Fibroblast of skin of right biceps (primary cell): ENCODE measurements around the gene OR5AS1.
"Not testable (repeated sequence)": the region's sequence is repeated elsewhere in the genome, so short reads cannot be mapped to it uniquely, and the experiment has no call there.

Experiments used
- DNase-seq: peaks from one replicate; pipeline ENCODE4 v3.0.0-alpha.2; 2013

Gene OR5AS1

DNA sequence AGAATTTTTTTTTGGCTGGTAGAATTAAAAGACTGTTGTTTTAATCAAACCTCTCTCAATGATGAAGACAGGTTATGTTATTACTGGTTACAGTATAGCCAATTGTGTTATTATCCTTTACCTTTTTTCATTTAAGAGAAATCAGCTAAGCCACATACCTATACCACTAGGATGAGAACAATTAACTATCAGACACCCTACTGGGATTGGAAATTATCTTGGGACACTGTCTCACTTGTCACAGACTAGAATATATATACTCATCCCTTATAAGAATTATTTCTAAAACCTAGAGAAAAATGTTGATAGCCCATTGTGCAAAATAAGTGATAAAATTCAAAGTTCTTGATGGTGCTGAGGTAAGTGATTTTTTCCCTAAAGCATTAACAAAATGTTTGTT, at the start of gene OR5AS1:
Gene OR5AS1, plus strand, starts transcription at position 301 of the 400 bp plus-strand sequence. CDS start 2,765 bp downstream, outside the sequence.
- DNase-seq = no peak

DNA sequence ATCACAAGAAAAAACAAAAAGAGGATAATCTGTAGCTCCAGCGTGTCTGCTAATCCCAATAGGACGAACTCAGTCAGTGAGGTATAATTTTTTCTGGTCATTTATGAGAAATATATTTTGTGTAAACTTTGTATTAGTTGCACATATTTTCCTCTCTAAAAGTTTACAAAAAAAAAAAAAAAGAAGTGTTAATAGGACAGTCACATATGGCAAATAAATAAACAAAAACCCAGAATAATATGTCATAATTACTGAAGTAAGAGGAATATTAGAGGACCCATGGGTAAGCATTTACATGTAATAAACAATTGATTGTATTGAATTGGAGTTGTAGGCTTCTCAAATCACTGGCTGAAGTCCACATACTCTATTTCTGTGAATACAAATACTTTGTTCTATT, 32.9 kb upstream of the OR5AS1 start, which contains the start of gene OR5F1:
Gene OR5F1, minus strand, starts transcription at position 101 of the 400 bp plus-strand sequence. Its CDS starts 0 bp downstream, at position 101.
- DNase-seq = no peak

DNA sequence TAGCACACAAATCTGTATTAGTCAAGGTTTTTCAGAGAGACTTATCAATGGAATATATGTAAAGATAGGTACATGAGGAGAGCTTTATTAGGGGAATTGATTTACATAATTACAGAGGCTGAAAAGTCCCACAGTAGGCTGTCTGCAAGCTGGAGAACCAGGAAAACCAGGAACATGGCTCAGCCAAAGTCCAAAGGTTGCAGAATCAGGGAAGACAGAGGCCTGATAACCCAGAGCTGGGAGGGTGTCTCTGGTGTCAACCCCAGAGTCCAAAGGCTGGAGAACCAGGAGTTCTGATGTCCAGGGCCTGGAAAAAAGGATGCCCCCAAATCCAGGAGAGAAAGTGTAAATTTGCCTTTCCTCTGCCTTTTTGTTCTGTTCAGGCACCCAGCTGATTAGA, 16.7 kb upstream of the OR5AS1 start:
- DNase-seq = no peak

DNA sequence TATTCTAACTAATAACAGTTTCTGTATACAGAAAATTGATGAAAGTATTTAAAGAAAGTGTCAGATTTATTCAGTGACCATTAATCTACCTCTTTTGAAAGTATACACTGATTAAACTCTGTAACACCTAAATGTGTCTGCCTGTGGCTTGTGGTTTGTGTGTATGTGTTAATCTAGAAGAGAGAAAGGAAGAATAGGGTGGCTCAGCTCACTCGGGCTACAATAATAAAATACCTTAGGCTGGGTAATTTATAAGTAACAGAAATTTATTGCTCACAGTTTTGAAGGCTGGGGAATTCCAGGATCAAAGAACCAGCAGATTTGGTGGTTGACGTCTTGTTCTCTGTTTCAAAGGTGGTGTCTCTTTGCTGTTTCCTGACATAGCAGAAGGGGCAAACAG, 13.6 kb upstream of the OR5AS1 start:
- DNase-seq = no peak

DNA sequence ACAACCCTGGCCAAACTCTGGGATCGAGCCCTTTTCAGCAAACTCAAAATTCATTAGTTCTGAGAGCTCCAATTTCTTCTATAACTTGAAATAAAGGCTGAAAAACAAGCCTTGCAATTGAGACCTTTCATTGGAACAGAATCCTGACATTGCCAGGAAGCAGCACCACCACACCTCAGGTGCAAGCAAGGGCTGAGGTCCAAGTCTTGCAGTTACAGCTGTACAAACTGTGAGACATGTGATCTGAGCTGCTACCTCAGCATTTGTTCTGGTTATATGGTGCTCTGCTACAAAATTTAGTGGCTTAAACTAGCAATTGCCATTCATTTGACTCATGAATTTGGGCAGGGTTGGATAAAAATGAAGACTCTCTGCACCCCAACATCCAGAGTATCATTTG, 18.1 kb downstream of the OR5AS1 start:
- no peak for DNase-seq

DNA sequence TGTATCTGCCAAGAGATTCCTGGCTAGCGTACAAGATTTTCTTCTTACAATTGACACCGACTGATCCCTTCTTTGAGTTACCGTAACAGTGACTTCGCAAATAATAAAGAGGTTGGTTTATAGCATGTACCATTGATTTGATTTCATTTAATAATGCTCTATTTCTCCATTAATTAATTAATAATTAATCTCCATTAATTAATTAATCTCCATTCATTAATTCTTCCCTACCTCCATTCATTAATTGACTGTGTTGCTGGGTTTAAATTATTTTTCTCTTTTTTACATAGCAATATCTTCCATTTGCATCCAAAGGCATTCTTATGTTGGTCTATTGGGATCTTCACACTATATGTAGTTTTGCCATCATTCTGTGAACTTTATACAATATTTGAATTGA, 21.0 kb downstream of the OR5AS1 start:
- no peak for DNase-seq

DNA sequence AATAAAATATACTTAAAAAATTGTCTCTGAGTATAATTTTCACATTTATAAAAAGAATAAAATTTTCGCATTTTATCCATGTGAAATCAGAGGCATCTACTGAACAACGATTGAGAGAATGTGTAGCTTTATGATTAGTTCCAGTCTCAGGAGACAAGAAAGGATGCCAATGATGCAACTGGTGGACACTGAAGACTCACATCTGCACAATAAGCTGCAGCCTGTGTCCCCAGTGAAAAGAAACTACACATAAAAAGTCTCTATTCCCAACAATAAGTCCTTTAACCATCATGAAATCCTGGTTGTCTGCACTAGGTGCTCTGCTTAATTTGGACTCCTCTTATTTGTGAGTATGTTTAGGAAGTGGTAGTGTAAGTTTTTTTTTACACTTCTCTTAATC, 22.0 kb downstream of the OR5AS1 start:
- DNase-seq = no peak

DNA sequence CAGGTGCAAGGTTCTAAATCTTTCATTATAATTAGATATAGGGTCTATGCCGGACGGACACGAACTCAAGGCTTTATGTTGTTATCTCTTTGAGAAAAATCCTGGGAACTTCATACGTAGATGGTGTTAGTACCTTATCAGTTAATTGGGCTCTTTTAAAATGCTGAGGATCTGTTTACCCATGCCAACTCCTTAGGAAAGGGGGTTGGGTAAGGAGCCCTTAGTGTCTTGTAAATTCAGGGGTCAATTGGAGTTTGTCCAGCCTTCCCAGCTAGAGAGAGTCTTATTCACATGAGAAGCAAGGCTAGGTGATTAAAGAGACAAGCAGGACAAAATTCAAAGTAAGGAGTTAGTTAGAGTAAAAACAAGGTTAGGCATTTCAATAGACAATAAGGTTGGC, 28.9 kb downstream of the OR5AS1 start:
- DNase-seq = not testable (repeated sequence)

DNA sequence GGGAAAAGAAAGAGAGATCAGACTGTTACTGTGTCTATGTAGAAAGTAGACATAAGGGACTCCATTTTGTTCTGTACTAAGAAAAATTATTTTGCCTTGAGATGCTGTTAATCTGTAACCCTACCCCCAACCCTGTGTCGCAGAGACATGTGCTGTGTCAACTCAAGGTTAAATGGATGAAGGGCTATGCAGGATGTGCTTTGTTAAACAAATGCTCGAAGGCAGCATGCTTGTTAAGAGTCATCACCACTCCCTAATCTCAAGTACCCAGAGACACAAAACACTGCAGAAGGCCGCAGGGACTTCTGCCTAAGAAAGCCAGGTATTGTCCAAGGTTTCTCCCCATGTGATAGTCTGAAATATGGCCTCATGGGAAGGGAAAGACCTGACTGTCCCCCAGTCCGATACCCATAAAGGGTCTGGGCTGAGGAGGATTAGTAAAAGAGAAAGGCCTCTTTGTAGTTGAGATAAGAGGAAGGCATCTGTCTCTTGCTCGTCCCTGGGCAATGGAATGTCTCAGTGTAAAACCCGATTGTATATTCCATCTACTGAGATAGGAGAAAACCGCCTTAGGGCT, 30.3 kb downstream of the OR5AS1 start:
- DNase-seq = not testable (repeated sequence)

DNA sequence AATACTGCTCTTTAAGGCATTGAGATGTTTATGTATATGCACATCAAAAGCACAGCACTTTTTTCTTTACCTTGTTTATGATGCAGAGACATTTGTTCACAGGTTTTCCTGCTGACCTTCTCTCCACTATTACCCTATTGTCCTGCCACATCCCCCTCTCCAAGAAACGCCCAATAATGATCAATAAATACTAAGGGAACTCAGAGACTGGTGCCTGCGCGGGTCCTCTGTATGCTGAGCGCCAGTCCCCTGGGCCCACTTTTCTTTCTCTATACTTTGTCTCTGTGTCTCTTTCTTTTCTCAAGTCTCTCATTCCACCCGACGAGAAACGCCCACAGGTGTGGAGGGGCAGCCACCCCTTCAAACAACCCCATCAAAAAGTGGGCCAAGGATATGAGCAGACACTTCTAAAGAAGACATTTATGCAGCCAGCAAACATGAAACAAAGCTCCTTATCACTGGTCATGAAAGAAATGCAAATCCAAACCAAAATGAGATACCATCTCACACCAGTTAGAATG, 30.9 kb downstream of the OR5AS1 start:
- DNase-seq = not testable (repeated sequence)

DNA sequence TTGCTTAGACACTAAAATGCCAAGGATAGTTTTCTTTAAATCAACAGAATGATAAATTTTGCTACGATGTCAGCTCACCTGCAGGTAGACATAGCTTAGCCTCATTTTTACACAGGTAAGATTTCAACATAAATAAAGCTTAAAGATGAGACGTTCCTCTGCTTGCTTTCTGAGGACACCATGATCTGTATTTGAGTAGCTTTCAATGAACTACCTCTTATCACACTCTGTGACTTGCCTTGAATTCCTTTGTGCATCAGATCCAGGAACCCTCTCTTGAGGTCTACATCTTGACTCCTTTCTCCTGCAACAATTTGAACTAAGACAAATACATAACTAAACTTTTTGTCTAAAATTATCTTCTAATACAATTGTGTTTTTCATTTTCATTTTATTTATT, 39.5 kb downstream of the OR5AS1 start:
- no peak for DNase-seq
